GM23338 (cell line): ENCODE results near the gene GRAMD4. TPM values are rescaled to one million over a fixed set of nuclear protein-coding genes. Genes with fewer than 3 reads are reported as not detected.

ENCODE experiments used
- ATAC-seq: fragments of 200-7000 bp; cut with Tn5 transposase; 3 replicates; pipeline ENCODE4 v1.9.1; 2020
- DNase-seq: peaks from one replicate; pipeline ENCODE4 v3.0.0-alpha.2; 2015; ENCODE audit warnings: low spot score
- H2AFZ ChIP-seq: fragments of 200-600 bp; sonication (generic); 2 replicates; pipeline ENCODE4 v1.8.0; 2016; ENCODE audit warnings: antibody characterized with exemption, mild to moderate bottlenecking, moderate library complexity
- H3F3A ChIP-seq: fragments of 200-600 bp; sonication (generic); replicated peaks from 2 replicates; pipeline ENCODE4 v1.8.0; 2017; ENCODE audit warnings: antibody characterized with exemption, mixed run types, low read depth
- H3K27ac ChIP-seq: fragments of 200-600 bp; sonication (generic); 2 replicates; pipeline ENCODE4 v1.6.1; 2016; ENCODE audit warnings: low read depth
- H3K27me3 ChIP-seq: fragments of 200-600 bp; sonication (generic); 2 replicates; pipeline ENCODE4 v1.8.0; 2016; ENCODE audit warnings: mild to moderate bottlenecking, mixed run types, moderate library complexity; ENCODE audit not compliant: insufficient read depth
- H3K36me3 ChIP-seq: fragments of 200-600 bp; sonication (generic); 2 replicates; pipeline ENCODE4 v1.8.0; 2016; ENCODE audit warnings: mild to moderate bottlenecking; ENCODE audit not compliant: insufficient read depth
- H3K4me1 ChIP-seq: fragments of 200-600 bp; sonication (generic); 2 replicates; pipeline ENCODE4 v1.8.0; 2016; ENCODE audit warnings: mild to moderate bottlenecking, moderate library complexity; ENCODE audit not compliant: insufficient read depth
- H3K4me2 ChIP-seq: fragments of 200-600 bp; sonication (generic); 2 replicates; pipeline ENCODE4 v1.7.1; 2017; ENCODE audit warnings: mixed run types
- H3K4me3 ChIP-seq: fragments of 200-600 bp; sonication (generic); 2 replicates; pipeline ENCODE4 v1.6.1; 2016; ENCODE audit warnings: mixed run types
- H3K79me2 ChIP-seq: fragments of 200-600 bp; sonication (generic); replicated peaks from 2 replicates; pipeline ENCODE4 v1.8.0; 2017; ENCODE audit warnings: mild to moderate bottlenecking; ENCODE audit not compliant: insufficient read depth
- H3K9me2 ChIP-seq: fragments of 200-600 bp; sonication (generic); 2 replicates; pipeline ENCODE4 v1.8.0; 2017; ENCODE audit not compliant: insufficient read depth
- H4K20me1 ChIP-seq: fragments of 200-600 bp; sonication (generic); replicated peaks from 2 replicates; pipeline ENCODE4 v1.8.0; 2017; ENCODE audit warnings: mild to moderate bottlenecking; ENCODE audit not compliant: insufficient read depth
- H3K27ac Mint-ChIP-seq: 2 replicates; pipeline ENCODE4 v1.8.0; 2020; ENCODE audit warnings: inconsistent platforms, mild to moderate bottlenecking, moderate library complexity, mixed read lengths
- H3K27me3 Mint-ChIP-seq: 3 replicates; pipeline ENCODE4 v1.8.0; 2022; ENCODE audit warnings: low read depth, mild to moderate bottlenecking, moderate library complexity, mixed read lengths, inconsistent platforms; ENCODE audit not compliant: insufficient read depth, poor library complexity
- H3K36me3 Mint-ChIP-seq: 3 replicates; pipeline ENCODE4 v1.8.0; 2021; ENCODE audit warnings: low read depth, mild to moderate bottlenecking, inconsistent platforms, moderate library complexity, mixed read lengths
- H3K4me1 Mint-ChIP-seq: 3 replicates; pipeline ENCODE4 v1.8.0; 2020; ENCODE audit warnings: mild to moderate bottlenecking, inconsistent platforms, mixed read lengths
- H3K4me3 Mint-ChIP-seq: 3 replicates; pipeline ENCODE4 v1.8.0; 2021; ENCODE audit warnings: moderate library complexity, mild to moderate bottlenecking, inconsistent platforms, mixed read lengths
- H3K9me3 Mint-ChIP-seq: 3 replicates; pipeline ENCODE4 v1.8.0; 2020; ENCODE audit warnings: moderate library complexity, mild to moderate bottlenecking, inconsistent platforms, mixed read lengths
- CREB1 ChIP-seq: fragments of 250-450 bp; sonication (Bioruptor Pico); IDR thresholded peaks from 2 replicates; pipeline ENCODE4 v1.5.0; 2020; ENCODE audit warnings: low read depth, mild to moderate bottlenecking, moderate library complexity
- EZH2 ChIP-seq: fragments of 200-600 bp; sonication (generic); IDR thresholded peaks from one replicate; pipeline ENCODE4 v1.8.0; 2017; ENCODE audit warnings: antibody characterized with exemption, mild to moderate bottlenecking, low read depth; ENCODE audit not compliant: unreplicated experiment
- EZH2phosphoT487 ChIP-seq: fragments of 200-600 bp; sonication (generic); IDR thresholded peaks from one replicate; pipeline ENCODE4 v1.8.1; 2018; ENCODE audit warnings: antibody characterized with exemption; ENCODE audit not compliant: unreplicated experiment
- JUNB ChIP-seq: IDR thresholded peaks from one replicate; pipeline ENCODE4 v1.6.1; 2016; ENCODE audit warnings: antibody characterized with exemption; ENCODE audit not compliant: unreplicated experiment
- NANOG ChIP-seq: IDR thresholded peaks from 2 replicates; pipeline ENCODE4 v1.6.1; 2016; ENCODE audit warnings: antibody characterized with exemption, borderline replicate concordance
- POLR2AphosphoS5 ChIP-seq: IDR thresholded peaks from 2 replicates; pipeline ENCODE4 v1.6.1; 2016; ENCODE audit warnings: antibody characterized with exemption, low read depth
- STAT1 ChIP-seq: IDR thresholded peaks from one replicate; pipeline ENCODE4 v1.6.1; 2016; ENCODE audit warnings: antibody characterized with exemption; ENCODE audit not compliant: unreplicated experiment
- ZNF114 ChIP-seq: fragments of 250-450 bp; sonication (Bioruptor Pico); IDR thresholded peaks from 2 replicates; pipeline ENCODE4 v1.5.0; 2020; ENCODE audit warnings: mild to moderate bottlenecking, moderate library complexity
- ZNF331 ChIP-seq: fragments of 250-450 bp; sonication (Bioruptor Pico); IDR thresholded peaks from 2 replicates; pipeline ENCODE4 v1.5.0; 2020; ENCODE audit warnings: low read depth, mild to moderate bottlenecking, moderate library complexity
- polyA plus RNA-seq: library from polyadenylated mRNA; unstranded; fragments of >200 nt; fragmentation: Nextera tagmentation; extraction: Ambion mirVana; gene quantifications from 2 replicates; pipeline ENCODE4 v1.2.1, GENCODE V29; 2016
- total RNA-seq: library from RNA; depleted of rRNA; stranded (reverse); fragments of >200 nt; shearing (Covaris generic); gene quantifications from 2 replicates; pipeline ENCODE4 v1.2.3, GENCODE V29; 2014
- TF ChIP-seq, protein P1 (sequence below): fragments of 250-450 bp; sonication (Bioruptor Pico); IDR thresholded peaks from 2 replicates; pipeline ENCODE4 v1.5.0; 2020; ENCODE audit warnings: mild to moderate bottlenecking, moderate library complexity
- TF ChIP-seq, protein P2 (sequence below), 2 experiments: fragments of 200-600 bp in 1 of 2; sonication (generic) in 1 of 2; conservative IDR thresholded peaks; 2 replicates each; pipeline versions ENCODE4 v1.5.1 to v1.6.1; 2016 to 2017; ENCODE audit warnings: antibody characterized with exemption in 2 of 2, low read depth in 2 of 2, mild to moderate bottlenecking in 2 of 2, moderate library complexity in 1 of 2
- TF ChIP-seq, protein P3 (sequence below): IDR thresholded peaks from 2 replicates; pipeline ENCODE4 v1.6.1; 2016; ENCODE audit warnings: antibody characterized with exemption
- TF ChIP-seq, protein P4 (sequence below): IDR thresholded peaks from one replicate; pipeline ENCODE4 v1.6.1; 2018; ENCODE audit warnings: antibody characterized with exemption; ENCODE audit not compliant: unreplicated experiment

GRAMD4 gene
- total and polyA plus RNA-seq, 2 experiments from 2014 or later, result 2.7 to 81.8 TPM

DNA sequence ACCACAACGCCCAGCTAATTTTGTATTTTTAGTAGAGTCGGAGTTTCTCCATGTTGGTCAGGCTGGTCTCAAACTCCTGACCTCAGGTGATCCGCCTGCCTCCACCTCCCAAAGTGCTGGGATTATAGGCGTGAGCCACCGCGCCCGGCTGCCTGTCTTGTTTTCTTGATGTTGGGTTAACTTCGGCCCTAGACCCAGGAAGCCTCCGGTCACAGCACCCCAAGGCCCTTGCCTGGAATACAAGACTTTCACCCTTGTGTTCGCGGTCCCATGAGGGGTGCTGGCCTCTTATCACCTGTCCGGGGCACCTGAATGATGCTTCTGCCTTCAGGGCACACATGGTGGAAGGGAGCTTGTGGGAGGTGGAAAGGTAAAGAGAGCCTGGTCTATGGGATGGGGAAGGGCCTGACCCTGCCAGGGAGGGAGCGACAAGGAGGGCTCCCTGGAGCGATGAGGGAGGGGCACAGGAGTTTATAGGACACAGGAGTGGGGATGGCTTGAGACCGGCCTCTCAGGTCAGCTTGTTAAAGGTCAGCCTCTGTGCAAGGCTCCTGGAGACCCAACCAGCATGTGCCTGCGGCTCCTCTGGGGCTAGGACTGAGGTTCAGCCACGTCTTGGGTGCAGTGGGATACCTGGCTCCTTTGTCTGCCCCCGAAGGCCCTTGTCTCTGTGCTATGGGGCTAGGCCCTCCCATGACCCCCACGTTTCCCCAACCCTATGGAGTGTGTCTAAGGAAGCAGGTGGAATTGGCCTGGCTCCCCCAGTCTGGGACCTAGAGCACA, 34.7 kb upstream of the GRAMD4 start:
- no peaks in the 10 kb centered on the region; the same call in none of the 2 replicates for H4K20me1 ChIP-seq
- H3K4me1 Mint-ChIP-seq, result peaks cover 60% of the 10 kb centered on the region

More for the DNA sequence above, 34.7 kb upstream of the GRAMD4 start:
- H3K27ac ChIP-seq, result no peak overlapping the region
- no peaks in the 10 kb centered on the region for H3K9me2 ChIP-seq
- no peak overlapping the region for H3K4me3 Mint-ChIP-seq
- DNase-seq (no peak), ATAC-seq (no peak)
- H3K36me3 Mint-ChIP-seq, result no peaks in the 10 kb centered on the region
- H2AFZ ChIP-seq, result no peak overlapping the region
- no peaks in the 10 kb centered on the region for H3K9me3 Mint-ChIP-seq
- H3F3A ChIP-seq, result no peaks in the 10 kb centered on the region
- peaks cover 39% of the 10 kb centered on the region for H3K79me2 ChIP-seq
- H3K4me1 ChIP-seq, result peaks cover 16% of the 10 kb centered on the region; the same call in 1 of the 2 replicates
- H3K4me3 ChIP-seq, result no peak overlapping the region
- H3K27ac Mint-ChIP-seq, result no peak overlapping the region
- H3K27me3 Mint-ChIP-seq, result peaks cover 11% of the 10 kb centered on the region
- TF ChIP-seq, protein P1, sequence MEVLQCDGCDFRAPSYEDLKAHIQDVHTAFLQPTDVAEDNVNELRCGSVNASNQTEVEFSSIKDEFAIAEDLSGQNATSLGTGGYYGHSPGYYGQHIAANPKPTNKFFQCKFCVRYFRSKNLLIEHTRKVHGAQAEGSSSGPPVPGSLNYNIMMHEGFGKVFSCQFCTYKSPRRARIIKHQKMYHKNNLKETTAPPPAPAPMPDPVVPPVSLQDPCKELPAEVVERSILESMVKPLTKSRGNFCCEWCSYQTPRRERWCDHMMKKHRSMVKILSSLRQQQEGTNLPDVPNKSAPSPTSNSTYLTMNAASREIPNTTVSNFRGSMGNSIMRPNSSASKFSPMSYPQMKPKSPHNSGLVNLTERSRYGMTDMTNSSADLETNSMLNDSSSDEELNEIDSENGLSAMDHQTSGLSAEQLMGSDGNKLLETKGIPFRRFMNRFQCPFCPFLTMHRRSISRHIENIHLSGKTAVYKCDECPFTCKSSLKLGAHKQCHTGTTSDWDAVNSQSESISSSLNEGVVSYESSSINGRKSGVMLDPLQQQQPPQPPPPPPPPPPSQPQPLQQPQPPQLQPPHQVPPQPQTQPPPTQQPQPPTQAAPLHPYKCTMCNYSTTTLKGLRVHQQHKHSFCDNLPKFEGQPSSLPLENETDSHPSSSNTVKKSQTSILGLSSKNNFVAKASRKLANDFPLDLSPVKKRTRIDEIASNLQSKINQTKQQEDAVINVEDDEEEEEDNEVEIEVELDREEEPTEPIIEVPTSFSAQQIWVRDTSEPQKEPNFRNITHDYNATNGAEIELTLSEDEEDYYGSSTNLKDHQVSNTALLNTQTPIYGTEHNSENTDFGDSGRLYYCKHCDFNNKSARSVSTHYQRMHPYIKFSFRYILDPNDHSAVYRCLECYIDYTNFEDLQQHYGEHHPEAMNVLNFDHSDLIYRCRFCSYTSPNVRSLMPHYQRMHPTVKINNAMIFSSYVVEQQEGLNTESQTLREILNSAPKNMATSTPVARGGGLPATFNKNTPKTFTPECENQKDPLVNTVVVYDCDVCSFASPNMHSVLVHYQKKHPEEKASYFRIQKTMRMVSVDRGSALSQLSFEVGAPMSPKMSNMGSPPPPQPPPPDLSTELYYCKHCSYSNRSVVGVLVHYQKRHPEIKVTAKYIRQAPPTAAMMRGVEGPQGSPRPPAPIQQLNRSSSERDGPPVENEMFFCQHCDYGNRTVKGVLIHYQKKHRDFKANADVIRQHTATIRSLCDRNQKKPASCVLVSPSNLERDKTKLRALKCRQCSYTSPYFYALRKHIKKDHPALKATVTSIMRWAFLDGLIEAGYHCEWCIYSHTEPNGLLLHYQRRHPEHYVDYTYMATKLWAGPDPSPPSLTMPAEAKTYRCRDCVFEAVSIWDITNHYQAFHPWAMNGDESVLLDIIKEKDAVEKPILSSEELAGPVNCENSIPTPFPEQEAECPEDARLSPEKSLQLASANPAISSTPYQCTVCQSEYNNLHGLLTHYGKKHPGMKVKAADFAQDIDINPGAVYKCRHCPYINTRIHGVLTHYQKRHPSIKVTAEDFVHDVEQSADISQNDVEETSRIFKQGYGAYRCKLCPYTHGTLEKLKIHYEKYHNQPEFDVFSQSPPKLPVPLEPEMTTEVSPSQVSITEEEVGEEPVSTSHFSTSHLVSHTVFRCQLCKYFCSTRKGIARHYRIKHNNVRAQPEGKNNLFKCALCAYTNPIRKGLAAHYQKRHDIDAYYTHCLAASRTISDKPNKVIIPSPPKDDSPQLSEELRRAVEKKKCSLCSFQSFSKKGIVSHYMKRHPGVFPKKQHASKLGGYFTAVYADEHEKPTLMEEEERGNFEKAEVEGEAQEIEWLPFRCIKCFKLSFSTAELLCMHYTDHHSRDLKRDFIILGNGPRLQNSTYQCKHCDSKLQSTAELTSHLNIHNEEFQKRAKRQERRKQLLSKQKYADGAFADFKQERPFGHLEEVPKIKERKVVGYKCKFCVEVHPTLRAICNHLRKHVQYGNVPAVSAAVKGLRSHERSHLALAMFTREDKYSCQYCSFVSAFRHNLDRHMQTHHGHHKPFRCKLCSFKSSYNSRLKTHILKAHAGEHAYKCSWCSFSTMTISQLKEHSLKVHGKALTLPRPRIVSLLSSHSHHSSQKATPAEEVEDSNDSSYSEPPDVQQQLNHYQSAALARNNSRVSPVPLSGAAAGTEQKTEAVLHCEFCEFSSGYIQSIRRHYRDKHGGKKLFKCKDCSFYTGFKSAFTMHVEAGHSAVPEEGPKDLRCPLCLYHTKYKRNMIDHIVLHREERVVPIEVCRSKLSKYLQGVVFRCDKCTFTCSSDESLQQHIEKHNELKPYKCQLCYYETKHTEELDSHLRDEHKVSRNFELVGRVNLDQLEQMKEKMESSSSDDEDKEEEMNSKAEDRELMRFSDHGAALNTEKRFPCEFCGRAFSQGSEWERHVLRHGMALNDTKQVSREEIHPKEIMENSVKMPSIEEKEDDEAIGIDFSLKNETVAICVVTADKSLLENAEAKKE (CRISPR knock-in tag), result no peak
- TF ChIP-seq JUNB, result no peak
- TF ChIP-seq ZNF331, result no peak
- TF ChIP-seq POLR2AphosphoS5, result no peak
- TF ChIP-seq STAT1, result no peak
- TF ChIP-seq, protein P2, sequence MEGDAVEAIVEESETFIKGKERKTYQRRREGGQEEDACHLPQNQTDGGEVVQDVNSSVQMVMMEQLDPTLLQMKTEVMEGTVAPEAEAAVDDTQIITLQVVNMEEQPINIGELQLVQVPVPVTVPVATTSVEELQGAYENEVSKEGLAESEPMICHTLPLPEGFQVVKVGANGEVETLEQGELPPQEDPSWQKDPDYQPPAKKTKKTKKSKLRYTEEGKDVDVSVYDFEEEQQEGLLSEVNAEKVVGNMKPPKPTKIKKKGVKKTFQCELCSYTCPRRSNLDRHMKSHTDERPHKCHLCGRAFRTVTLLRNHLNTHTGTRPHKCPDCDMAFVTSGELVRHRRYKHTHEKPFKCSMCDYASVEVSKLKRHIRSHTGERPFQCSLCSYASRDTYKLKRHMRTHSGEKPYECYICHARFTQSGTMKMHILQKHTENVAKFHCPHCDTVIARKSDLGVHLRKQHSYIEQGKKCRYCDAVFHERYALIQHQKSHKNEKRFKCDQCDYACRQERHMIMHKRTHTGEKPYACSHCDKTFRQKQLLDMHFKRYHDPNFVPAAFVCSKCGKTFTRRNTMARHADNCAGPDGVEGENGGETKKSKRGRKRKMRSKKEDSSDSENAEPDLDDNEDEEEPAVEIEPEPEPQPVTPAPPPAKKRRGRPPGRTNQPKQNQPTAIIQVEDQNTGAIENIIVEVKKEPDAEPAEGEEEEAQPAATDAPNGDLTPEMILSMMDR (conservative IDR thresholded peaks at IDR 0.05; ENCODE audit: low read depth in 2 of 2), result no peak
- TF ChIP-seq EZH2, result no peak
- no peak for TF ChIP-seq EZH2phosphoT487
- TF ChIP-seq, protein P3, sequence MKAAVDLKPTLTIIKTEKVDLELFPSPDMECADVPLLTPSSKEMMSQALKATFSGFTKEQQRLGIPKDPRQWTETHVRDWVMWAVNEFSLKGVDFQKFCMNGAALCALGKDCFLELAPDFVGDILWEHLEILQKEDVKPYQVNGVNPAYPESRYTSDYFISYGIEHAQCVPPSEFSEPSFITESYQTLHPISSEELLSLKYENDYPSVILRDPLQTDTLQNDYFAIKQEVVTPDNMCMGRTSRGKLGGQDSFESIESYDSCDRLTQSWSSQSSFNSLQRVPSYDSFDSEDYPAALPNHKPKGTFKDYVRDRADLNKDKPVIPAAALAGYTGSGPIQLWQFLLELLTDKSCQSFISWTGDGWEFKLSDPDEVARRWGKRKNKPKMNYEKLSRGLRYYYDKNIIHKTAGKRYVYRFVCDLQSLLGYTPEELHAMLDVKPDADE, result no peak
- TF ChIP-seq CREB1 (CRISPR knock-in tag), result no peak
- no peak for TF ChIP-seq NANOG
- TF ChIP-seq, protein P4, sequence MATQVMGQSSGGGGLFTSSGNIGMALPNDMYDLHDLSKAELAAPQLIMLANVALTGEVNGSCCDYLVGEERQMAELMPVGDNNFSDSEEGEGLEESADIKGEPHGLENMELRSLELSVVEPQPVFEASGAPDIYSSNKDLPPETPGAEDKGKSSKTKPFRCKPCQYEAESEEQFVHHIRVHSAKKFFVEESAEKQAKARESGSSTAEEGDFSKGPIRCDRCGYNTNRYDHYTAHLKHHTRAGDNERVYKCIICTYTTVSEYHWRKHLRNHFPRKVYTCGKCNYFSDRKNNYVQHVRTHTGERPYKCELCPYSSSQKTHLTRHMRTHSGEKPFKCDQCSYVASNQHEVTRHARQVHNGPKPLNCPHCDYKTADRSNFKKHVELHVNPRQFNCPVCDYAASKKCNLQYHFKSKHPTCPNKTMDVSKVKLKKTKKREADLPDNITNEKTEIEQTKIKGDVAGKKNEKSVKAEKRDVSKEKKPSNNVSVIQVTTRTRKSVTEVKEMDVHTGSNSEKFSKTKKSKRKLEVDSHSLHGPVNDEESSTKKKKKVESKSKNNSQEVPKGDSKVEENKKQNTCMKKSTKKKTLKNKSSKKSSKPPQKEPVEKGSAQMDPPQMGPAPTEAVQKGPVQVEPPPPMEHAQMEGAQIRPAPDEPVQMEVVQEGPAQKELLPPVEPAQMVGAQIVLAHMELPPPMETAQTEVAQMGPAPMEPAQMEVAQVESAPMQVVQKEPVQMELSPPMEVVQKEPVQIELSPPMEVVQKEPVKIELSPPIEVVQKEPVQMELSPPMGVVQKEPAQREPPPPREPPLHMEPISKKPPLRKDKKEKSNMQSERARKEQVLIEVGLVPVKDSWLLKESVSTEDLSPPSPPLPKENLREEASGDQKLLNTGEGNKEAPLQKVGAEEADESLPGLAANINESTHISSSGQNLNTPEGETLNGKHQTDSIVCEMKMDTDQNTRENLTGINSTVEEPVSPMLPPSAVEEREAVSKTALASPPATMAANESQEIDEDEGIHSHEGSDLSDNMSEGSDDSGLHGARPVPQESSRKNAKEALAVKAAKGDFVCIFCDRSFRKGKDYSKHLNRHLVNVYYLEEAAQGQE, result no peak
- no peak for TF ChIP-seq ZNF114 (CRISPR knock-in tag)
- H3K27me3 ChIP-seq, result no peaks in the 10 kb centered on the region
- H3K36me3 ChIP-seq, result no peaks in the 10 kb centered on the region
- no peak overlapping the region for H3K4me2 ChIP-seq
